ENCODE results near the gene GRB10. TPM values are rescaled to one million over a fixed set of nuclear protein-coding genes. Genes with fewer than 3 reads are reported as not detected.

GRB10 gene
- total RNA-seq, 3 donors from 2014 or later, result 56.8 to 71.1 (median 61.2) TPM

GRCh38 chr7:50710441-50711154 lies 72.1 kb downstream of the GRB10 start:
- DNase-seq (ENCODE audit: low spot score in 2 of 2), result no peak
- Histone ChIP-seq H3K9me3 (no peaks in the 10 kb centered on the region), H3K27ac (peak overlapping the region; percentile 8 to 10), H3K27me3 (no peaks in the 10 kb centered on the region), H3K4me1 (no peaks in the 10 kb centered on the region), H3K36me3 (no peaks in the 10 kb centered on the region), H3K4me3 (no peak overlapping the region)
- TF ChIP-seq CTCF (IDR thresholded peaks at IDR 0.05) (no peak), POLR2AphosphoS5 (IDR thresholded peaks at IDR 0.05) (no peak), POLR2A (IDR thresholded peaks at IDR 0.05) (no peak)
- intact Hi-C loops (cut with DNase I; ENCODE audit: low total_unique reads), result no loop called here

GRCh38 chr7:50709151-50709550 lies 73.5 kb downstream of the GRB10 start:
- intact Hi-C loops (cut with DNase I; ENCODE audit: low total_unique reads), result no loop called here
- no peaks in the 10 kb centered on the region for H3K27me3 ChIP-seq
- TF ChIP-seq POLR2AphosphoS5 (IDR thresholded peaks at IDR 0.05), result no peak
- TF ChIP-seq POLR2A (IDR thresholded peaks at IDR 0.05), result no peak
- no peak for TF ChIP-seq CTCF (IDR thresholded peaks at IDR 0.05)
- no peaks in the 10 kb centered on the region for H3K4me1 ChIP-seq
- no peaks in the 10 kb centered on the region for H3K9me3 ChIP-seq
- H3K4me3 ChIP-seq, result no peak overlapping the region
- DNase-seq (ENCODE audit: low spot score in 2 of 2), result no peak
- H3K27ac ChIP-seq, result peak overlapping the region in 1 of 2 donors; percentile 69
- H3K36me3 ChIP-seq, result no peaks in the 10 kb centered on the region

GRCh38 chr7:50707236-50708006 lies 75.3 kb downstream of the GRB10 start:
- DNase-seq (ENCODE audit: low spot score in 2 of 2), result no peak
- intact Hi-C loops (cut with DNase I; ENCODE audit: low total_unique reads), result no loop called here
- no peak for TF ChIP-seq CTCF (IDR thresholded peaks at IDR 0.05)
- TF ChIP-seq POLR2A (IDR thresholded peaks at IDR 0.05), result no peak
- TF ChIP-seq POLR2AphosphoS5 (IDR thresholded peaks at IDR 0.05), result no peak
- no peaks in the 10 kb centered on the region for H3K27me3 ChIP-seq
- no peaks in the 10 kb centered on the region for H3K36me3 ChIP-seq
- H3K27ac ChIP-seq, result peak overlapping the region in 1 of 2 donors; percentile 17
- H3K9me3 ChIP-seq, result no peaks in the 10 kb centered on the region
- no peaks in the 10 kb centered on the region for H3K4me1 ChIP-seq
- H3K4me3 ChIP-seq, result no peak overlapping the region

- no peaks in the 10 kb centered on the region for H3K4me1 ChIP-seq
- H3K27me3 ChIP-seq, result no peaks in the 10 kb centered on the region
- no peak overlapping the region for H3K27ac ChIP-seq
- no peaks in the 10 kb centered on the region for H3K36me3 ChIP-seq
- DNase-seq (ENCODE audit: low spot score in 2 of 2), result no peak
- H3K4me3 ChIP-seq, result no peak overlapping the region
- intact Hi-C loops (cut with DNase I; ENCODE audit: low total_unique reads), result no loop called here
- TF ChIP-seq POLR2AphosphoS5 (IDR thresholded peaks at IDR 0.05), result no peak
- TF ChIP-seq CTCF (IDR thresholded peaks at IDR 0.05), result no peak
- no peak for TF ChIP-seq POLR2A (IDR thresholded peaks at IDR 0.05)
- no peaks in the 10 kb centered on the region for H3K9me3 ChIP-seq
These were observed 76.2 kb downstream of the GRB10 start for GRCh38 chr7:50706469-50706937.

DNA sequence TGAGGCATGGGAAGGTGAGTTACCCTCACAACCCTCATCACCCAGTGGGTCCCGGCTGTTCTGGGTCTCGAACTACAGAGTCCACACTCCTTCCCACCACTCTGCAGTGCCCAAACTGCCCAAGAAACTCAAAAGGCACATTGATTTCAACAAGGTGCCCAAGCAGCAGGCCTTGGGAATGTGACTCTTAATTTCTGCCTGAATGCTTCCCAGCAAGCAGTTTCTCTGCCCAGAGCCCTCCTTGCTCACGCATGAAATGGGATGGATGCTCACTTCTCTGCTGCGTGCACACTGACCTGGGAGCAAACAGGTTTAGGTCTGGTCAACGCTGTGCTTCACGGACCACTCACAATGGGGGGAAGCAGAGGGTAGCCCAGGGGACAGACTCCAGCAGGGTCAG lies 77.9 kb downstream of the GRB10 start:
- no peak overlapping the region for H3K27ac ChIP-seq
- intact Hi-C loops (cut with DNase I; ENCODE audit: low total_unique reads), result no loop called here
- no peak for DNase-seq (ENCODE audit: low spot score in 2 of 2)
- no peak overlapping the region for H3K4me3 ChIP-seq
- TF ChIP-seq CTCF (IDR thresholded peaks at IDR 0.05) (no peak), POLR2A (IDR thresholded peaks at IDR 0.05) (no peak), POLR2AphosphoS5 (IDR thresholded peaks at IDR 0.05) (no peak)
- H3K4me1 ChIP-seq, result no peaks in the 10 kb centered on the region
- no peaks in the 10 kb centered on the region for H3K9me3 ChIP-seq
- peaks cover 4% of the 10 kb centered on the region for H3K36me3 ChIP-seq
- H3K27me3 ChIP-seq, result no peaks in the 10 kb centered on the region

All from breast epithelium (tissue), 4 donors.